WTC11 (cell line): ENCODE results near the gene BCL7A. TPM values are rescaled to one million over a fixed set of nuclear protein-coding genes. Genes with fewer than 3 reads are reported as not detected.

Experiments
- ATAC-seq: fragments of 200-7000 bp; cut with Tn5 transposase; 2 replicates; pipeline ENCODE4 v1.10.0; 2021; ENCODE audit warnings: mild to moderate bottlenecking, moderate library complexity
- CTCF ChIA-PET: fragments of 300-600 bp; sonication (Branson Sonifier 250); formaldehyde crosslinking; loops from one replicate; lab custom pipeline; 2021; ENCODE audit warnings: antibody characterized with exemption; lab: Charles Lee
- POLR2A ChIA-PET: fragments of 350-600 bp; sonication (Branson Sonifier 250); formaldehyde crosslinking; loops from one replicate; lab custom pipeline; 2021; ENCODE audit warnings: antibody characterized with exemption; lab: Charles Lee
- DNase-seq: peaks from one replicate; pipeline ENCODE4 v3.0.0; 2021; ENCODE audit warnings: low spot score
- H3K27ac Mint-ChIP-seq: 2 replicates; pipeline ENCODE4 v1.8.0; 2021; ENCODE audit warnings: mixed read lengths
- H3K27me3 Mint-ChIP-seq: 2 replicates; pipeline ENCODE4 v1.8.0; 2021; ENCODE audit warnings: low read depth, mild to moderate bottlenecking, moderate library complexity, mixed read lengths
- H3K36me3 Mint-ChIP-seq: 2 replicates; pipeline ENCODE4 v1.8.0; 2021; ENCODE audit warnings: mixed read lengths
- H3K4me1 Mint-ChIP-seq: 2 replicates; pipeline ENCODE4 v1.8.0; 2022; ENCODE audit warnings: mixed read lengths
- H3K4me3 Mint-ChIP-seq: 2 replicates; pipeline ENCODE4 v1.8.0; 2021; ENCODE audit warnings: mild to moderate bottlenecking, moderate library complexity, mixed read lengths
- H3K9me3 Mint-ChIP-seq: 2 replicates; pipeline ENCODE4 v1.8.0; 2021; ENCODE audit warnings: mixed read lengths
- CBFB ChIP-seq: sonication (generic); formaldehyde crosslinking; IDR thresholded peaks from 2 replicates; pipeline ENCODE4 v1.8.1; 2022; ENCODE audit warnings: mild to moderate bottlenecking, low read depth, missing genetic modification reagents
- EMX1 ChIP-seq: fragments of 250-450 bp; sonication (Bioruptor Pico); IDR thresholded peaks from 2 replicates; pipeline ENCODE4 v1.8.0; 2021; ENCODE audit warnings: mild to moderate bottlenecking
- NFE2L1 ChIP-seq: sonication (generic); formaldehyde crosslinking; IDR thresholded peaks from 2 replicates; pipeline ENCODE4 v1.8.1; 2023; ENCODE audit warnings: missing genetic modification reagents
- SP1 ChIP-seq: sonication (generic); formaldehyde crosslinking; conservative IDR thresholded peaks from 2 replicates; pipeline ENCODE4 v1.8.1; 2022; ENCODE audit warnings: missing genetic modification reagents
- TEAD1 ChIP-seq: sonication (generic); formaldehyde crosslinking; IDR thresholded peaks from 2 replicates; pipeline ENCODE4 v1.8.0; 2022; ENCODE audit warnings: mild to moderate bottlenecking, missing genetic modification reagents
- USF1 ChIP-seq: sonication (generic); formaldehyde crosslinking; IDR thresholded peaks from 2 replicates; pipeline ENCODE4 v1.8.0; 2022; ENCODE audit warnings: mild to moderate bottlenecking, missing genetic modification reagents
- USF2 ChIP-seq: sonication (generic); formaldehyde crosslinking; IDR thresholded peaks from 2 replicates; pipeline ENCODE4 v1.8.1; 2023; ENCODE audit warnings: mild to moderate bottlenecking, missing genetic modification reagents, moderate library complexity
- ZBTB21 ChIP-seq: sonication (generic); formaldehyde crosslinking; IDR thresholded peaks from 2 replicates; pipeline ENCODE4 v1.8.1; 2023; ENCODE audit warnings: mild to moderate bottlenecking, missing genetic modification reagents, borderline replicate concordance
- ZNF138 ChIP-seq: sonication (generic); formaldehyde crosslinking; conservative IDR thresholded peaks from 2 replicates; pipeline ENCODE4 v1.8.1; 2022; ENCODE audit warnings: mild to moderate bottlenecking, moderate library complexity, missing genetic modification reagents
- ZNF281 ChIP-seq: sonication (generic); formaldehyde crosslinking; IDR thresholded peaks from 2 replicates; pipeline ENCODE4 v1.8.0; 2023; ENCODE audit warnings: mild to moderate bottlenecking, missing genetic modification reagents
- ZNF423 ChIP-seq: fragments of 250-450 bp; sonication (Bioruptor Pico); IDR thresholded peaks from 2 replicates; pipeline ENCODE4 v2.1.2; 2022; ENCODE audit warnings: mild to moderate bottlenecking, moderate library complexity
- total RNA-seq: library from RNA; stranded (reverse); gene quantifications from 3 replicates; pipeline ENCODE4 v1.2.3, GENCODE V29; 2021
- TF ChIP-seq, protein P1 (sequence below): fragments of 250-450 bp; sonication (Bioruptor Pico); IDR thresholded peaks from 2 replicates; pipeline ENCODE4 v2.1.2; 2022; ENCODE audit warnings: mild to moderate bottlenecking, moderate library complexity
- TF ChIP-seq, protein P2 (sequence below): sonication (generic); formaldehyde crosslinking; IDR thresholded peaks from 2 replicates; pipeline ENCODE4 v1.8.1; 2023; ENCODE audit warnings: mild to moderate bottlenecking, missing genetic modification reagents, moderate library complexity

BCL7A gene
- total RNA-seq, 1 experiment from 2014 or later: 19.7 TPM

DNA sequence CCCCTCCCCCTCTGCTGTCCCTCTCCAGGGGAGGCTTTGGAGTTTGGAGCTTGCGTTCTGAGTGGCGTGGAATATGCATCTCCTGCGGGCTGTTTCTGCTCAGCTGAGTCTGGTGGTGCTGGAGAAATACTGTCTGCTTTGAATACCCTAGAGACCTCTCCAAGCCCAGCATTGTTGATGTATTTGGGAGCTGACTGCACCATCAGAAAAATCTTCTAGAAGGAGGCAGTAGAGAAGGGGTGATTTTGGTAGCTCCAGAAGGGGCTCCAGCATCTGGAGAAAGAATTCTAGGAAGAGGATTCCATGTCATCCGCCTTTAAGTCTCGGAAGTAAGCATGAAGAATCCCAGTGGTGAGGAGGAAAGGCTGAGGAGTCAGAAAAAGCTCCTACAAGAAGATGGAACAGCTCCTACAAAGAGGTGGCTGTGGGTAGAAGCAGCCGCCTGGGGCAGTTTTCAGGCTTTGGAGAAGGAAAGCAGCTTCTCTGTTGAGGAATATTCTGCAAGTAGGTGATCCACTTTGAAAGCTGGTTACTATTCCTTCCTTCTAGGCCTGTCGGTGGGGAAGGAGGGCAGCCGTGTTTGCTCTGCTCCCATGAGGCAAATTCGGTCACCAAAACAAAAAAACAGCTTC, 66.6 kb downstream of the BCL7A start:
- Mint-ChIP-seq H3K27ac (peak overlapping the region; percentile 28), H3K4me3 (no peak overlapping the region)
- POLR2A ChIA-PET: interaction anchor here (0.7 kb wide), 1 partner anchor 34 kb away, joined by 3 read pairs; no protein-coding TSS in a partner anchor

DNA sequence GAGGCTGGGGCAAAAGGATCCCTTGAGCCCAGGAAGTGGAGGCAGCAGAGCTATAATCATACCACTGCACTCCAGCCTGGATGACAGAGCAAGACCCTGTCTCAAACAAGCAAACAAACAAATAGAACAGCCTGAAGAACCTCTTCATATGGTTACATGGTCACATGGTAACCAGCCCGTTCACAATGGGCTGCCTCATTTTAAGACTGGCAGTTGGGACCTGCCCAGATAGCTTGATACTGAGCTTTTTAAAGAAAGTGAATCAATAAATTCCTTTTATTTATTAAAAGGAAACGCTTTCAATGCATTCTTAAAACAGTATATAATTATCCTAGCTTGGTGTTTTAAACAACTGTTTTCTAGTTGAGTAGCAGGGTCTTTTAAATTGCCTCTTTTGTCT, 67.4 kb downstream of the BCL7A start:
- POLR2A ChIA-PET: no interaction called here
- Mint-ChIP-seq H3K27me3 (no peaks in the 10 kb centered on the region), H3K36me3 (peaks cover 6% of the 10 kb centered on the region), H3K27ac (peak overlapping the region; percentile 93; the same call in 1 of the 2 replicates), H3K4me3 (no peak overlapping the region), H3K9me3 (no peaks in the 10 kb centered on the region), H3K4me1 (peaks cover 27% of the 10 kb centered on the region)
- CTCF ChIA-PET: interaction anchor here (0.6 to 2.3 kb wide), 9 partner anchors 9 to 277 kb away, joined by 3 to 12 read pairs (median 4); partner anchors contain the start of gene MLXIP
- DNase-seq: no peak
- ATAC-seq: no peak
- TF ChIP-seq ZNF281 (CRISPR knock-in tag) (no peak), USF1 (CRISPR knock-in tag) (no peak), ZNF423 (CRISPR knock-in tag) (no peak), CBFB (CRISPR knock-in tag) (no peak), USF2 (CRISPR knock-in tag) (no peak), SP1 (CRISPR knock-in tag) (no peak)
- TF ChIP-seq, protein P1, sequence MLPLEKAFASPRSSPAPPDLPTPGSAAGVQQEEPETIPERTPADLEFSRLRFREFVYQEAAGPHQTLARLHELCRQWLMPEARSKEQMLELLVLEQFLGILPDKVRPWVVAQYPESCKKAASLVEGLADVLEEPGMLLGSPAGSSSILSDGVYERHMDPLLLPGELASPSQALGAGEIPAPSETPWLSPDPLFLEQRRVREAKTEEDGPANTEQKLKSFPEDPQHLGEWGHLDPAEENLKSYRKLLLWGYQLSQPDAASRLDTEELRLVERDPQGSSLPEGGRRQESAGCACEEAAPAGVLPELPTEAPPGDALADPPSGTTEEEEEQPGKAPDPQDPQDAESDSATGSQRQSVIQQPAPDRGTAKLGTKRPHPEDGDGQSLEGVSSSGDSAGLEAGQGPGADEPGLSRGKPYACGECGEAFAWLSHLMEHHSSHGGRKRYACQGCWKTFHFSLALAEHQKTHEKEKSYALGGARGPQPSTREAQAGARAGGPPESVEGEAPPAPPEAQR: no peak
- TF ChIP-seq, all 79 proteins: peak for 0

More for the DNA sequence above, 66.6 kb downstream of the BCL7A start:
- peaks cover 11% of the 10 kb centered on the region for H3K36me3 Mint-ChIP-seq
- TF ChIP-seq, protein P2, sequence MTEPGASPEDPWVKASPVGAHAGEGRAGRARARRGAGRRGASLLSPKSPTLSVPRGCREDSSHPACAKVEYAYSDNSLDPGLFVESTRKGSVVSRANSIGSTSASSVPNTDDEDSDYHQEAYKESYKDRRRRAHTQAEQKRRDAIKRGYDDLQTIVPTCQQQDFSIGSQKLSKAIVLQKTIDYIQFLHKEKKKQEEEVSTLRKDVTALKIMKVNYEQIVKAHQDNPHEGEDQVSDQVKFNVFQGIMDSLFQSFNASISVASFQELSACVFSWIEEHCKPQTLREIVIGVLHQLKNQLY (CRISPR knock-in tag): no peak
- TF ChIP-seq ZNF138 (CRISPR knock-in tag) (no peak), ZBTB21 (CRISPR knock-in tag) (no peak), NFE2L1 (CRISPR knock-in tag) (no peak), ZNF281 (CRISPR knock-in tag) (no peak), TEAD1 (CRISPR knock-in tag) (no peak), EMX1 (CRISPR knock-in tag) (no peak)
- no peaks in the 10 kb centered on the region for H3K9me3 Mint-ChIP-seq
- CTCF ChIA-PET: interaction anchor here (0.6 to 2.3 kb wide), 10 partner anchors 10 to 276 kb away, joined by 3 to 12 read pairs (median 4); partner anchors contain the start of gene MLXIP
- no peaks in the 10 kb centered on the region for H3K27me3 Mint-ChIP-seq
- DNase-seq: no peak
- ATAC-seq: no peak
- peaks cover 27% of the 10 kb centered on the region for H3K4me1 Mint-ChIP-seq
